GM13976 (cell line): Measurements from ENCODE around the gene PPP1R3G.

Source experiments
- DNase-seq: peaks from one replicate; pipeline ENCODE4 v3.0.0; 2012; ENCODE audit warnings: low spot score
- CTCF ChIP-seq: IDR thresholded peaks from 2 replicates; pipeline ENCODE4 v1.5.1; 2012; ENCODE audit warnings: borderline replicate concordance, mild to moderate bottlenecking; ENCODE audit not compliant: insufficient read depth; ENCODE audit errors: extremely low read depth, missing control alignments, control extremely low read depth
- in situ Hi-C: fragments of 300-500 bp; cut with MboI; formaldehyde crosslinking; loops from one replicate; pipeline ENCODE4 v1.12.0; 2022; ENCODE audit warnings: low sequenced_read_pairs, mixed read lengths, inconsistent platforms; ENCODE audit not compliant: unreplicated experiment

PPP1R3G gene

GRCh38 chr6:5132731-5133130 lies 47.6 kb downstream of the PPP1R3G start:
- TF ChIP-seq CTCF, result no peak
- no peak for DNase-seq
- in situ Hi-C loops, result no loop called here

GRCh38 chr6:5133943-5134342 lies 48.8 kb downstream of the PPP1R3G start:
- in situ Hi-C loops, result no loop called here
- no peak for TF ChIP-seq CTCF
- no peak for DNase-seq

- TF ChIP-seq CTCF, result peak; percentile 39
- in situ Hi-C loops, result no loop called here
- peak; percentile 51 for DNase-seq
These were observed 50.7 kb downstream of the PPP1R3G start for GRCh38 chr6:5135788-5136376.

- DNase-seq, result no peak
- TF ChIP-seq CTCF, result no peak
- in situ Hi-C loops, result no loop called here
These were observed 51.7 kb downstream of the PPP1R3G start for GRCh38 chr6:5136851-5137250.
